ENCODE data around the gene KHK.

The KHK gene

DNA sequence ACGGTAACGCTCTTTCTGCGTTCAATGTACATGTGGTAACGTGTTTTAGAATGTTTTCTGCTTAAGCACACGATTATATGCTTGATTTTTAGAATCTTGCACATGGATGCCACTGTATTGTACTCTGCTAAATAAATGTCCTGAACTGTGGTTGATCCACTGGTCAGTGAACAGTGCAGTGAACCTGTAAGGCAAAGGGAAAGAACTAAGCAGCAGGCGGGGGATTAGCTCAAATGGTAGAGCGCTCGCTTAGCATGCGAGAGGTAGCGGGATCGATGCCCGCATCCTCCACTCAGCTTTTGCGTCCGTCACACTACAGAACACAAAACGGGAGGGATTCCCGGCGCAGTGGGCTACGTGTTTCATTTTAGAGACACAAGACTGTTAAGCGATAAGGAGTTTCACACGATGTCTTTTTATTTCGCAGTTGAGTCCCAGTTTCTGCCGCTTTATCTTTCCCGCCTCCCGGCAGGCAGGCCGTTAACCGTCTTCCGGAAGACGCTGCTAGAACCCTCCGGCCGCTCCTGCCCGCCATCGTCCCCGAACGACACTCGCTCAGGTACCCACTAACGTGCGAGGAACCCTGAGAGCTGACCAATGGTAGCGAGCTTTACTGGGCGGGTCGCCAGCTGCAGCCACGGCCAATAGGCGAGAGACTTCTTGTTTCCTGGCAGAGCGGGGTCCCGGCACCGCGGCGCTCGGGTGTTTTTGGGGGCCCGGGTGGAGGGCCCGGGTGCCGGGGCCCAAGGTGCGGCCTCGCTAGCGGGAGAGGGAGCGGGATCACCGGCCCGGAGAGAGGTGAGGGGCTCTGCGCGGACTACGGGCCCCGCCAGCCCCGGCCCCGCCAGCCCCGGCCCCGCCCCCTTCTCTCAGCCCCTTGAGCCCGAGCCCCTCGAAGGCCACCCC is 35.3 kb upstream of the KHK start, which contains the start of gene AGBL5:
TSS of gene AGBL5 (plus strand) at position 673 of the 906 bp plus-strand sequence. CDS start 1,291 bp downstream, outside the sequence.
- peak; percentile 100 for DNase-seq (ENCODE audit: low spot score)
- in situ Hi-C loops (cut with MboI; ENCODE audit: low pct_unique_long_range_greater_than_20kb, low sequenced_read_pairs, unreplicated experiment), result no loop called here

GRCh38 chr2:27051902-27052645 is 34.5 kb upstream of the KHK start:
- DNase-seq (ENCODE audit: low spot score), result no peak
- in situ Hi-C loops (cut with MboI; ENCODE audit: low pct_unique_long_range_greater_than_20kb, low sequenced_read_pairs, unreplicated experiment), result no loop called here
- TF ChIP-seq CTCF (IDR thresholded peaks at IDR 0.05; ENCODE audit: extremely low read depth, insufficient read depth, missing control alignments), result no peak

More for the DNA sequence above, 35.3 kb upstream of the KHK start, which contains the start of gene AGBL5:
- TF ChIP-seq CTCF (IDR thresholded peaks at IDR 0.05; ENCODE audit: extremely low read depth, insufficient read depth, missing control alignments), result no peak

DNA sequence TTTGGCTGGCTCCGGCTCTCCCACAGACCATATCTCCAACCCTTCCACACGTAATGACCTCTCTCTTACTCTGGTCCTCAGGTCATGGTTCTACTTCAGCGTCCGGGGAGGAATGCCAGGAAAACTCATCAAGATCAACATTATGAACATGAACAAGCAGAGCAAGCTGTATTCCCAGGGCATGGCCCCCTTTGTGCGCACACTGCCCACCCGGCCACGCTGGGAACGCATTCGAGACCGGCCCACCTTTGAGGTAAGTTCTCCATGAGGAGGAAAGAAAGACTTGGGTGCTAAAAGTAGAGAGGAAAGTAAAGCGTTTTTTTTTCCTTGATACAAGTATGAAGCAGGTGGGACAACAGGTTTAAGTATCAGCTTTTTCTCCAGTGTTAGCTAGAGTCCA is 33.3 kb upstream of the KHK start:
- TF ChIP-seq CTCF (IDR thresholded peaks at IDR 0.05; ENCODE audit: extremely low read depth, insufficient read depth, missing control alignments), result no peak
- in situ Hi-C loops (cut with MboI; ENCODE audit: low pct_unique_long_range_greater_than_20kb, low sequenced_read_pairs, unreplicated experiment), result no loop called here

DNA sequence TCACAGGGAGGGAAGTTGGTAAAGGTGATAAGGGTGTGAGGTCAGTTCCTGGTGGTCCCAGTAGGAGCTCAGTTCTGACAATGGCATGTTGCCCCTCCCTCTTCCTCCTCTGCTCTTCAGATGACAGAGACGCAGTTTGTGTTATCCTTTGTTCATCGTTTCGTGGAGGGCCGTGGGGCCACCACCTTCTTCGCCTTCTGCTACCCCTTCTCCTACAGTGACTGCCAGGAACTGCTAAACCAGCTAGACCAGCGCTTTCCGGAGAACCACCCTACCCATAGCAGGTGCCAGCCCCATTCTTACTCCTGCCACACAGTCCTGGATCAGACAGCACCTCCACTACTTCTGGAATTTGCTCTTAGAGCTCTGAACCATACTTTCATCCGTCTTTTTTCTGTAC is 32.8 kb upstream of the KHK start:
- no peak for DNase-seq (ENCODE audit: low spot score)
- in situ Hi-C loops (cut with MboI; ENCODE audit: low pct_unique_long_range_greater_than_20kb, low sequenced_read_pairs, unreplicated experiment), result no loop called here
- no peak for TF ChIP-seq CTCF (IDR thresholded peaks at IDR 0.05; ENCODE audit: extremely low read depth, insufficient read depth, missing control alignments)

More for the DNA sequence above, 33.3 kb upstream of the KHK start:
- DNase-seq (ENCODE audit: low spot score), result no peak

GRCh38 chr2:27054721-27055120 is 31.9 kb upstream of the KHK start:
- in situ Hi-C loops (cut with MboI; ENCODE audit: low pct_unique_long_range_greater_than_20kb, low sequenced_read_pairs, unreplicated experiment), result no loop called here
- TF ChIP-seq CTCF (IDR thresholded peaks at IDR 0.05; ENCODE audit: extremely low read depth, insufficient read depth, missing control alignments), result no peak
- DNase-seq (ENCODE audit: low spot score), result no peak

DNA sequence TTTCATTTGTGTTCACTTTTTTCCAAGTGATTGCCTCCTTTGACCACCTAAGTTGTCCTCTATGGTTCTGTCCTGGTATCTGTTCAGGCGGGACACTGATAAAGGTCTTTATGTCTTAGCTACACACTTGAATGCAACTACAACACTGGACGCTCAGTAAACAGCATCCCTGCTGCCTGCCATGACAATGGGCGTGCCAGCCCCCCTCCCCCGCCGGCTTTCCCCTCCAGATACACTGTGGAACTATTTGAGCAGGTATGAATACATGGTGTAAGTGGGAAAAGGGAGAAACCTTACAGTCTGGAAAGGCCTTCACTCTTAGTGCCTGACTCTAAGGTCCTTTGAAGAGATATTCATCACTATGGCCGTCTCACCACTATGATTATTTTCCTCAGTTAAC is 29.4 kb upstream of the KHK start:
- DNase-seq (ENCODE audit: low spot score), result no peak
- in situ Hi-C loops (cut with MboI; ENCODE audit: low pct_unique_long_range_greater_than_20kb, low sequenced_read_pairs, unreplicated experiment), result no loop called here
- no peak for TF ChIP-seq CTCF (IDR thresholded peaks at IDR 0.05; ENCODE audit: extremely low read depth, insufficient read depth, missing control alignments)

All from GM13977 (cell line).